Measurements from ENCODE around the gene ANO9. TPM values are rescaled to one million over a fixed set of nuclear protein-coding genes. Genes with fewer than 3 reads are reported as not detected.
"Not testable (repeated sequence)": the region's sequence is repeated elsewhere in the genome, so short reads cannot be mapped to it uniquely, and the experiment has no call there.

The ANO9 gene
- total RNA-seq, 1 donor from 2014 or later: 36.9 TPM

GRCh38 chr11:432501-433100 is 9.2 kb downstream of the ANO9 start:
- H3K27me3 Mint-ChIP-seq (ENCODE audit: low read depth): no peaks in the 10 kb centered on the region
- H3K4me1 Mint-ChIP-seq (ENCODE audit: low read depth): peaks cover 2% of the 10 kb centered on the region
- H3K4me3 Mint-ChIP-seq (ENCODE audit: low read depth): no peak overlapping the region
- no peaks in the 10 kb centered on the region for H3K9me3 Mint-ChIP-seq
- no peak for DNase-seq (ENCODE audit: low spot score)
- intact Hi-C loops (cut with micrococcal nuclease): no loop called here
- H3K36me3 Mint-ChIP-seq (ENCODE audit: low read depth): peaks cover 4% of the 10 kb centered on the region
- no peak overlapping the region for H3K27ac Mint-ChIP-seq

- H3K9me3 Mint-ChIP-seq: no peaks in the 10 kb centered on the region
- DNase-seq (ENCODE audit: low spot score): no peak
- no peaks in the 10 kb centered on the region for H3K27me3 Mint-ChIP-seq (ENCODE audit: low read depth)
- no peaks in the 10 kb centered on the region for H3K4me1 Mint-ChIP-seq (ENCODE audit: low read depth)
- intact Hi-C loops (cut with micrococcal nuclease): no loop called here
- no peak overlapping the region for H3K27ac Mint-ChIP-seq
- H3K36me3 Mint-ChIP-seq (ENCODE audit: low read depth): peaks cover 8% of the 10 kb centered on the region
- H3K4me3 Mint-ChIP-seq (ENCODE audit: low read depth): no peak overlapping the region
These were observed 9.9 kb downstream of the ANO9 start for GRCh38 chr11:431921-432320.

GRCh38 chr11:429931-430456 is 11.8 kb downstream of the ANO9 start:
- no peaks in the 10 kb centered on the region for H3K4me1 Mint-ChIP-seq (ENCODE audit: low read depth)
- no peaks in the 10 kb centered on the region for H3K9me3 Mint-ChIP-seq
- intact Hi-C loops (cut with micrococcal nuclease): no loop called here
- H3K4me3 Mint-ChIP-seq (ENCODE audit: low read depth): no peak overlapping the region
- DNase-seq (ENCODE audit: low spot score): no peak
- H3K27ac Mint-ChIP-seq: no peak overlapping the region
- H3K36me3 Mint-ChIP-seq (ENCODE audit: low read depth): peaks cover 12% of the 10 kb centered on the region
- H3K27me3 Mint-ChIP-seq (ENCODE audit: low read depth): no peaks in the 10 kb centered on the region

GRCh38 chr11:429391-429790 is 12.4 kb downstream of the ANO9 start:
- H3K9me3 Mint-ChIP-seq: no peaks in the 10 kb centered on the region
- DNase-seq (ENCODE audit: low spot score): no peak
- no peaks in the 10 kb centered on the region for H3K27me3 Mint-ChIP-seq (ENCODE audit: low read depth)
- H3K27ac Mint-ChIP-seq: no peak overlapping the region
- H3K36me3 Mint-ChIP-seq (ENCODE audit: low read depth): peaks cover 16% of the 10 kb centered on the region
- intact Hi-C loops (cut with micrococcal nuclease): no loop called here
- no peaks in the 10 kb centered on the region for H3K4me1 Mint-ChIP-seq (ENCODE audit: low read depth)
- no peak overlapping the region for H3K4me3 Mint-ChIP-seq (ENCODE audit: low read depth)

GRCh38 chr11:428295-428694 is 13.5 kb downstream of the ANO9 start:
- H3K36me3 Mint-ChIP-seq (ENCODE audit: low read depth): peaks cover 17% of the 10 kb centered on the region
- DNase-seq (ENCODE audit: low spot score): no peak
- intact Hi-C loops (cut with micrococcal nuclease): no loop called here
- no peak overlapping the region for H3K4me3 Mint-ChIP-seq (ENCODE audit: low read depth)
- no peaks in the 10 kb centered on the region for H3K9me3 Mint-ChIP-seq
- H3K27me3 Mint-ChIP-seq (ENCODE audit: low read depth): no peaks in the 10 kb centered on the region
- H3K4me1 Mint-ChIP-seq (ENCODE audit: low read depth): no peaks in the 10 kb centered on the region
- H3K27ac Mint-ChIP-seq: no peak overlapping the region

- Mint-ChIP-seq H3K4me3 (ENCODE audit: low read depth) (no peak overlapping the region), H3K36me3 (ENCODE audit: low read depth) (peaks cover 21% of the 10 kb centered on the region), H3K9me3 (no peaks in the 10 kb centered on the region), H3K27ac (no peak overlapping the region), H3K4me1 (ENCODE audit: low read depth) (no peaks in the 10 kb centered on the region), H3K27me3 (ENCODE audit: low read depth) (no peaks in the 10 kb centered on the region)
- no peak for DNase-seq (ENCODE audit: low spot score)
- intact Hi-C loops (cut with micrococcal nuclease): no loop called here
These were observed 15.0 kb downstream of the ANO9 start for GRCh38 chr11:426851-427250.

GRCh38 chr11:425301-425700 is 16.5 kb downstream of the ANO9 start:
- H3K36me3 Mint-ChIP-seq (ENCODE audit: low read depth): peaks cover 21% of the 10 kb centered on the region
- intact Hi-C loops (cut with micrococcal nuclease): no loop called here

GRCh38 chr11:424766-425165 is 17.0 kb downstream of the ANO9 start:
- peaks cover 21% of the 10 kb centered on the region for H3K36me3 Mint-ChIP-seq (ENCODE audit: low read depth)
- H3K27ac Mint-ChIP-seq; H3K4me1 Mint-ChIP-seq (ENCODE audit: low read depth); H3K9me3 Mint-ChIP-seq; DNase-seq (ENCODE audit: low spot score); H3K4me3 Mint-ChIP-seq (ENCODE audit: low read depth); intact Hi-C loops (cut with micrococcal nuclease); H3K27me3 Mint-ChIP-seq (ENCODE audit: low read depth): not testable (repeated sequence)

More at GRCh38 chr11:425301-425700, 16.5 kb downstream of the ANO9 start:
- H3K4me3 Mint-ChIP-seq (ENCODE audit: low read depth): no peak overlapping the region
- H3K27ac Mint-ChIP-seq: no peak overlapping the region
- no peaks in the 10 kb centered on the region for H3K4me1 Mint-ChIP-seq (ENCODE audit: low read depth)
- no peaks in the 10 kb centered on the region for H3K9me3 Mint-ChIP-seq
- no peak for DNase-seq (ENCODE audit: low spot score)
- no peaks in the 10 kb centered on the region for H3K27me3 Mint-ChIP-seq (ENCODE audit: low read depth)

- Mint-ChIP-seq H3K9me3 (no peaks in the 10 kb centered on the region), H3K4me3 (ENCODE audit: low read depth) (no peak overlapping the region), H3K27ac (no peak overlapping the region), H3K27me3 (ENCODE audit: low read depth) (no peaks in the 10 kb centered on the region), H3K4me1 (ENCODE audit: low read depth) (no peaks in the 10 kb centered on the region), H3K36me3 (ENCODE audit: low read depth) (peaks cover 18% of the 10 kb centered on the region)
- DNase-seq (ENCODE audit: low spot score): no peak
- intact Hi-C loops (cut with micrococcal nuclease): no loop called here
These were observed 17.6 kb downstream of the ANO9 start for GRCh38 chr11:424232-424631.

GRCh38 chr11:422249-422656 is 19.6 kb downstream of the ANO9 start:
- no peaks in the 10 kb centered on the region for H3K9me3 Mint-ChIP-seq
- DNase-seq (ENCODE audit: low spot score): no peak
- H3K36me3 Mint-ChIP-seq (ENCODE audit: low read depth): peaks cover 16% of the 10 kb centered on the region
- H3K27ac Mint-ChIP-seq: no peak overlapping the region
- no peak overlapping the region for H3K4me3 Mint-ChIP-seq (ENCODE audit: low read depth)
- H3K27me3 Mint-ChIP-seq (ENCODE audit: low read depth): no peaks in the 10 kb centered on the region
- no peaks in the 10 kb centered on the region for H3K4me1 Mint-ChIP-seq (ENCODE audit: low read depth)
- intact Hi-C loops (cut with micrococcal nuclease): no loop called here

- intact Hi-C loops (cut with micrococcal nuclease): no loop called here
- Mint-ChIP-seq H3K4me3 (ENCODE audit: low read depth) (no peak overlapping the region), H3K36me3 (ENCODE audit: low read depth) (peaks cover 16% of the 10 kb centered on the region), H3K4me1 (ENCODE audit: low read depth) (peaks cover 4% of the 10 kb centered on the region), H3K27me3 (ENCODE audit: low read depth) (no peaks in the 10 kb centered on the region), H3K9me3 (no peaks in the 10 kb centered on the region), H3K27ac (no peak overlapping the region)
- DNase-seq (ENCODE audit: low spot score): no peak
These were observed 20.9 kb downstream of the ANO9 start for GRCh38 chr11:420911-421321.

GRCh38 chr11:420054-420910 is 21.5 kb downstream of the ANO9 start:
- no peaks in the 10 kb centered on the region for H3K27me3 Mint-ChIP-seq (ENCODE audit: low read depth)
- no peak overlapping the region for H3K27ac Mint-ChIP-seq
- H3K4me1 Mint-ChIP-seq (ENCODE audit: low read depth): peaks cover 6% of the 10 kb centered on the region
- H3K4me3 Mint-ChIP-seq (ENCODE audit: low read depth): no peak overlapping the region
- no peaks in the 10 kb centered on the region for H3K9me3 Mint-ChIP-seq
- intact Hi-C loops (cut with micrococcal nuclease): no loop called here
- peak; percentile 7 for DNase-seq (ENCODE audit: low spot score)
- peaks cover 14% of the 10 kb centered on the region for H3K36me3 Mint-ChIP-seq (ENCODE audit: low read depth)

Data from activated T-helper 2 cell treated with anti-CD3 and anti-CD28 coated beads, Interferon-gamma antibody, Interleukin-2, Interleukin-4, amounts not matched to agents 10 μg/mL and 5 μg/mL and 100 μg/mL, durations not matched to agents 14 hours and 24 hours and 36 hours (primary cell).